ENCODE measurements around the gene DDX19B.
"Not testable (repeated sequence)": the region's sequence is repeated elsewhere in the genome, so short reads cannot be mapped to it uniquely, and the experiment has no call there.

DDX19B gene

GRCh38 chr16:70287304-70287971, 11.5 kb upstream of the DDX19B start:
- H3K79me2 ChIP-seq (ENCODE audit: control insufficient read depth, insufficient read depth, low read length, unreplicated experiment), result peaks cover 60% of the 10 kb centered on the region
- not testable (repeated sequence) for H3K27ac ChIP-seq (ENCODE audit: low read depth, low read length); H3K27me3 ChIP-seq (ENCODE audit: insufficient read depth, low read length)

GRCh38 chr16:70289229-70290094, 9.5 kb upstream of the DDX19B start, which contains the start of gene AARS1:
Gene AARS1, minus strand, starts transcription at chr16:70289506. Its CDS starts 6,743 bp downstream, at chr16:70282763.
- peak within 1 kb of the TSS; percentile 53 for H2AFZ ChIP-seq (ENCODE audit: low read length, unreplicated experiment)
- no peaks in the 10 kb centered on the region for H3K27me3 ChIP-seq (ENCODE audit: insufficient read depth, low read length)
- H3K27ac ChIP-seq (ENCODE audit: low read depth, low read length), result peak within 1 kb of the TSS; percentile 86
- H3K79me2 ChIP-seq (ENCODE audit: control insufficient read depth, insufficient read depth, low read length, unreplicated experiment), result peaks cover 43% of the 10 kb centered on the region
- H3K4me3 ChIP-seq (ENCODE audit: low read depth, low read length), result peak within 1 kb of the TSS; percentile 84
- H3K36me3 ChIP-seq (ENCODE audit: insufficient read depth, low read length), result peaks cover 15% of the 10 kb centered on the region
- H3K4me1 ChIP-seq (ENCODE audit: control insufficient read depth, insufficient read depth, low read length, unreplicated experiment), result peaks cover 9% of the 10 kb centered on the region

More at GRCh38 chr16:70287304-70287971, 11.5 kb upstream of the DDX19B start:
- H2AFZ ChIP-seq (ENCODE audit: low read length, unreplicated experiment); H3K4me1 ChIP-seq (ENCODE audit: control insufficient read depth, insufficient read depth, low read length, unreplicated experiment): not testable (repeated sequence)
- Histone ChIP-seq H3K36me3 (ENCODE audit: insufficient read depth, low read length) (peaks cover 24% of the 10 kb centered on the region), H3K4me3 (ENCODE audit: low read depth, low read length) (peak overlapping the region; percentile 84)

- Histone ChIP-seq H3K4me1 (ENCODE audit: control insufficient read depth, insufficient read depth, low read length, unreplicated experiment) (peaks cover 6% of the 10 kb centered on the region), H3K36me3 (ENCODE audit: insufficient read depth, low read length) (peaks cover 3% of the 10 kb centered on the region), H2AFZ (ENCODE audit: low read length, unreplicated experiment) (no peak overlapping the region), H3K4me3 (ENCODE audit: low read depth, low read length) (no peak overlapping the region), H3K79me2 (ENCODE audit: control insufficient read depth, insufficient read depth, low read length, unreplicated experiment) (peaks cover 27% of the 10 kb centered on the region), H3K27me3 (ENCODE audit: insufficient read depth, low read length) (no peaks in the 10 kb centered on the region), H3K27ac (ENCODE audit: low read depth, low read length) (no peak overlapping the region)
Measured at GRCh38 chr16:70290949-70291519, 8.0 kb upstream of the DDX19B start.

- H3K27me3 ChIP-seq (ENCODE audit: insufficient read depth, low read length); H3K36me3 ChIP-seq (ENCODE audit: insufficient read depth, low read length); H3K4me3 ChIP-seq (ENCODE audit: low read depth, low read length); H2AFZ ChIP-seq (ENCODE audit: low read length, unreplicated experiment); H3K27ac ChIP-seq (ENCODE audit: low read depth, low read length); H3K4me1 ChIP-seq (ENCODE audit: control insufficient read depth, insufficient read depth, low read length, unreplicated experiment): not testable (repeated sequence)
- H3K79me2 ChIP-seq (ENCODE audit: control insufficient read depth, insufficient read depth, low read length, unreplicated experiment), result peaks cover 20% of the 10 kb centered on the region
Measured at GRCh38 chr16:70292148-70292547, 6.8 kb upstream of the DDX19B start.

- Histone ChIP-seq H3K4me3 (ENCODE audit: low read depth, low read length) (no peak overlapping the region), H2AFZ (ENCODE audit: low read length, unreplicated experiment) (no peak overlapping the region), H3K36me3 (ENCODE audit: insufficient read depth, low read length) (no peaks in the 10 kb centered on the region), H3K27me3 (ENCODE audit: insufficient read depth, low read length) (no peaks in the 10 kb centered on the region), H3K27ac (ENCODE audit: low read depth, low read length) (no peak overlapping the region), H3K79me2 (ENCODE audit: control insufficient read depth, insufficient read depth, low read length, unreplicated experiment) (peaks cover 10% of the 10 kb centered on the region), H3K4me1 (ENCODE audit: control insufficient read depth, insufficient read depth, low read length, unreplicated experiment) (no peaks in the 10 kb centered on the region)
Measured at GRCh38 chr16:70294385-70295025, 4.5 kb upstream of the DDX19B start.

GRCh38 chr16:70295634-70296033, 3.4 kb upstream of the DDX19B start:
- Histone ChIP-seq H2AFZ (ENCODE audit: low read length, unreplicated experiment) (no peak overlapping the region), H3K4me3 (ENCODE audit: low read depth, low read length) (no peak overlapping the region), H3K27me3 (ENCODE audit: insufficient read depth, low read length) (no peaks in the 10 kb centered on the region), H3K36me3 (ENCODE audit: insufficient read depth, low read length) (0 out of 2 replicates have a peak, but pooled peaks cover 3% of the 10 kb centered on the region), H3K4me1 (ENCODE audit: control insufficient read depth, insufficient read depth, low read length, unreplicated experiment) (no peaks in the 10 kb centered on the region), H3K27ac (ENCODE audit: low read depth, low read length) (no peak overlapping the region), H3K79me2 (ENCODE audit: control insufficient read depth, insufficient read depth, low read length, unreplicated experiment) (peaks cover 21% of the 10 kb centered on the region)

DNA sequence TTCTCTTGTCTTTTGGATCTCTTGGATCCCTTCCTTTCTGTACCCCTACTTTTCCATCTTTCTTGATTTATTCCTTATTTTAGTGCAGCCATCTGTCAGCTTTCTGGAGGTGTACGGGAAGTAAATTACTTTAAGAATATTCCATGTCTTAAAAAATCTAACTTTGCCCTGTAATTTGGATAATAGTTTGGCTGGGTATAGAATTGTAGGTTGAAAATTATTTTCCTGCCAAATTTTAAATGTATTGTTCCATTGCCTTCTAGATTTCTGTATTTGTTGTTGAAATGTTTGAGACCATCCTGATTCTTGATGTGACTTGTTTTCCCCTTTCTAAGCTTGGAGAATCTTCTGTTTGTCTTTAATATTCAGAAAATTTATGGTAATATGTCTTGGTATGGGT, 2.1 kb downstream of the DDX19B start:
- H3K27ac ChIP-seq (ENCODE audit: low read depth, low read length), result no peak overlapping the region
- no peak overlapping the region for H3K4me3 ChIP-seq (ENCODE audit: low read depth, low read length)
- H2AFZ ChIP-seq (ENCODE audit: low read length, unreplicated experiment), result no peak overlapping the region
- peaks cover 11% of the 10 kb centered on the region for H3K36me3 ChIP-seq (ENCODE audit: insufficient read depth, low read length)
- H3K79me2 ChIP-seq (ENCODE audit: control insufficient read depth, insufficient read depth, low read length, unreplicated experiment), result peaks cover 47% of the 10 kb centered on the region
- H3K27me3 ChIP-seq (ENCODE audit: insufficient read depth, low read length), result no peaks in the 10 kb centered on the region
- peaks cover 6% of the 10 kb centered on the region for H3K4me1 ChIP-seq (ENCODE audit: control insufficient read depth, insufficient read depth, low read length, unreplicated experiment)

- Histone ChIP-seq H3K4me3 (ENCODE audit: low read depth, low read length) (no peak overlapping the region), H3K36me3 (ENCODE audit: insufficient read depth, low read length) (peaks cover 11% of the 10 kb centered on the region), H3K4me1 (ENCODE audit: control insufficient read depth, insufficient read depth, low read length, unreplicated experiment) (peaks cover 6% of the 10 kb centered on the region), H3K79me2 (ENCODE audit: control insufficient read depth, insufficient read depth, low read length, unreplicated experiment) (peaks cover 59% of the 10 kb centered on the region), H3K27ac (ENCODE audit: low read depth, low read length) (no peak overlapping the region), H2AFZ (ENCODE audit: low read length, unreplicated experiment) (no peak overlapping the region), H3K27me3 (ENCODE audit: insufficient read depth, low read length) (no peaks in the 10 kb centered on the region)
Measured at GRCh38 chr16:70302745-70303144, 3.8 kb downstream of the DDX19B start.

- Histone ChIP-seq H3K4me3 (ENCODE audit: low read depth, low read length) (no peak overlapping the region), H3K79me2 (ENCODE audit: control insufficient read depth, insufficient read depth, low read length, unreplicated experiment) (peaks cover 47% of the 10 kb centered on the region), H3K36me3 (ENCODE audit: insufficient read depth, low read length) (peaks cover 11% of the 10 kb centered on the region), H3K27ac (ENCODE audit: low read depth, low read length) (no peak overlapping the region), H3K27me3 (ENCODE audit: insufficient read depth, low read length) (no peaks in the 10 kb centered on the region), H3K4me1 (ENCODE audit: control insufficient read depth, insufficient read depth, low read length, unreplicated experiment) (peaks cover 6% of the 10 kb centered on the region), H2AFZ (ENCODE audit: low read length, unreplicated experiment) (no peak overlapping the region)
Measured at GRCh38 chr16:70304892-70305448, 6.0 kb downstream of the DDX19B start.

DNA sequence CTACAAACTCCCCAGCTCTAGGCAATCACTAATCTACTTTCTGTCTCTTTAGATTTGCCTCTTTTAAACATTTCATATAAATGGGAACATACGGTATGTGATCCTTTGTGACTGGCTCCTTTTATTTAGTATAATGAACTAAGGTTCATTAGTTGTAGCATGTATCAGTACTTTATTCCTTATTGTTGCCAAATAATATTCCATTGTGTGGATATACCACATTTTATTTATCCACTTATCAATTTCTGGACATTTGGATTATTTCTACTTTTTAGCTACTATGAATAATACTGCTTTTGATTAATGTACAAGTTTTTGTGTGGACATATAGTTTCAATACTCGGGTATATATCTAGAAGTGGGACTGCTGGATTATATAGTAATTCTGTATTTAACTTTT, 7.9 kb downstream of the DDX19B start:
- Histone ChIP-seq H3K27ac (ENCODE audit: low read depth, low read length) (no peak overlapping the region), H3K36me3 (ENCODE audit: insufficient read depth, low read length) (no peaks in the 10 kb centered on the region), H3K27me3 (ENCODE audit: insufficient read depth, low read length) (no peaks in the 10 kb centered on the region), H2AFZ (ENCODE audit: low read length, unreplicated experiment) (no peak overlapping the region), H3K79me2 (ENCODE audit: control insufficient read depth, insufficient read depth, low read length, unreplicated experiment) (peaks cover 41% of the 10 kb centered on the region), H3K4me1 (ENCODE audit: control insufficient read depth, insufficient read depth, low read length, unreplicated experiment) (peaks cover 6% of the 10 kb centered on the region), H3K4me3 (ENCODE audit: low read depth, low read length) (no peak overlapping the region)
